Activated CD8-positive, alpha-beta memory T cell treated with anti-CD3 and anti-CD28 coated beads, Interleukin-2, amount 50 U/mL, for 1 hour (primary cell): ENCODE measurements around the gene TSPAN14.

Experiments used
- DNase-seq: peaks from one replicate; pipeline ENCODE4 v3.0.0-alpha.2; 2020; ENCODE audit errors: extremely low read depth

TSPAN14 gene

GRCh38 chr10:80487791-80488538, 33.9 kb downstream of the TSPAN14 start:
- DNase-seq = no peak

- no peak for DNase-seq
Observed at GRCh38 chr10:80488539-80489066, 34.5 kb downstream of the TSPAN14 start.

GRCh38 chr10:80489371-80490112, 35.4 kb downstream of the TSPAN14 start:
- DNase-seq = no peak

- DNase-seq = no peak
Observed at GRCh38 chr10:80491251-80492102, 37.4 kb downstream of the TSPAN14 start.

- no peak for DNase-seq
Observed at GRCh38 chr10:80492848-80493521, 38.9 kb downstream of the TSPAN14 start.

- DNase-seq = no peak
Observed at GRCh38 chr10:80493522-80494051, 39.5 kb downstream of the TSPAN14 start.

GRCh38 chr10:80496555-80497172, 42.6 kb downstream of the TSPAN14 start:
- DNase-seq = no peak

GRCh38 chr10:80497187-80498077, 43.3 kb downstream of the TSPAN14 start:
- DNase-seq = no peak

GRCh38 chr10:80498078-80498832, 44.1 kb downstream of the TSPAN14 start:
- DNase-seq = no peak

GRCh38 chr10:80498833-80499741, 45.0 kb downstream of the TSPAN14 start:
- DNase-seq = no peak

GRCh38 chr10:80500572-80501380, 46.7 kb downstream of the TSPAN14 start:
- DNase-seq = no peak

- DNase-seq = no peak
Observed at GRCh38 chr10:80501381-80501912, 47.3 kb downstream of the TSPAN14 start.

- no peak for DNase-seq
Observed at GRCh38 chr10:80501913-80502521, 47.9 kb downstream of the TSPAN14 start.

GRCh38 chr10:80502621-80503583, 48.8 kb downstream of the TSPAN14 start:
- no peak for DNase-seq

- no peak for DNase-seq
Observed at GRCh38 chr10:80503584-80504157, 49.6 kb downstream of the TSPAN14 start.
